H9 (cell line): Measurements from ENCODE around the gene KIF6. TPM values are rescaled to one million over a fixed set of nuclear protein-coding genes. Genes with fewer than 3 reads are reported as not detected.

Experiments used
- DNase-seq: peaks from one replicate; pipeline ENCODE4 v3.0.0-alpha.2; 2017
- H2AFZ ChIP-seq: one replicate; pipeline ENCODE4 v1.6.1; 2013; ENCODE audit warnings: mild to moderate bottlenecking, low read length, control low read depth, moderate library complexity
- H2AK5ac ChIP-seq: 2 replicates; pipeline ENCODE4 v1.6.1; 2013; ENCODE audit warnings: low read length, control low read depth, mixed read lengths; ENCODE audit not compliant: insufficient read length
- H2BK120ac ChIP-seq: one replicate; pipeline ENCODE4 v1.6.1; 2013; ENCODE audit warnings: low read depth, mild to moderate bottlenecking, low read length, control low read depth, inconsistent platforms; ENCODE audit not compliant: poor library complexity, severe bottlenecking
- H2BK12ac ChIP-seq: 2 replicates; pipeline ENCODE4 v1.6.1; 2013; ENCODE audit warnings: low read length, control low read depth, mixed read lengths, low read depth; ENCODE audit not compliant: insufficient read length
- H2BK15ac ChIP-seq: 2 replicates; pipeline ENCODE4 v1.6.1; 2013; ENCODE audit warnings: low read depth, low read length, control low read depth
- H2BK20ac ChIP-seq: one replicate; pipeline ENCODE4 v1.6.1; 2013; ENCODE audit warnings: low read depth, mild to moderate bottlenecking, low read length, control low read depth, inconsistent platforms; ENCODE audit not compliant: poor library complexity, severe bottlenecking
- H2BK5ac ChIP-seq: 2 replicates; pipeline ENCODE4 v1.6.1; 2013; ENCODE audit warnings: low read length, control low read depth, mixed read lengths; ENCODE audit not compliant: insufficient read length
- H3K14ac ChIP-seq: 2 replicates; pipeline ENCODE4 v1.6.1; 2013; ENCODE audit warnings: low read length, control low read depth; ENCODE audit not compliant: insufficient read depth
- H3K18ac ChIP-seq: 2 replicates; pipeline ENCODE4 v1.6.1; 2013; ENCODE audit warnings: low read depth, mild to moderate bottlenecking, mixed read lengths, low read length, control low read depth; ENCODE audit not compliant: insufficient read length
- H3K23ac ChIP-seq: 2 replicates; pipeline ENCODE4 v1.6.1; 2013; ENCODE audit warnings: low read length, control low read depth, mixed read lengths, low read depth; ENCODE audit not compliant: insufficient read length
- H3K23me2 ChIP-seq: 2 replicates; pipeline ENCODE4 v1.6.1; 2013; ENCODE audit warnings: low read depth, mild to moderate bottlenecking, mixed read lengths, low read length, control low read depth; ENCODE audit not compliant: insufficient read length, poor library complexity, severe bottlenecking
- H3K27ac ChIP-seq: 2 replicates; pipeline ENCODE4 v1.5.1; 2013; ENCODE audit warnings: low read length, control low read depth, mixed read lengths, low read depth; ENCODE audit not compliant: insufficient read length
- H3K27me3 ChIP-seq: 2 replicates; pipeline ENCODE4 v1.6.1; 2013; ENCODE audit warnings: low read length, control low read depth, inconsistent platforms; ENCODE audit not compliant: insufficient read depth
- H3K4ac ChIP-seq: 2 replicates; pipeline ENCODE4 v1.6.1; 2013; ENCODE audit warnings: low read depth, mild to moderate bottlenecking, control low read depth, inconsistent platforms, low read length, moderate library complexity
- H3K4me1 ChIP-seq: 2 replicates; pipeline ENCODE4 v1.6.1; 2013; ENCODE audit warnings: low read length, control low read depth, inconsistent platforms; ENCODE audit not compliant: insufficient read depth
- H3K4me2 ChIP-seq: 2 replicates; pipeline ENCODE4 v1.6.1; 2013; ENCODE audit warnings: low read length, control low read depth, mixed read lengths; ENCODE audit not compliant: insufficient read length, insufficient read depth
- H3K56ac ChIP-seq: 2 replicates; pipeline ENCODE4 v1.6.1; 2013; ENCODE audit warnings: low read depth, mild to moderate bottlenecking, mixed read lengths, low read length, control low read depth; ENCODE audit not compliant: insufficient read length
- H3K79me1 ChIP-seq: 2 replicates; pipeline ENCODE4 v1.6.1; 2013; ENCODE audit warnings: low read depth, mild to moderate bottlenecking, moderate library complexity, low read length, control low read depth, inconsistent platforms; ENCODE audit not compliant: insufficient read depth, poor library complexity, severe bottlenecking
- H3K79me2 ChIP-seq: 2 replicates; pipeline ENCODE4 v1.6.1; 2013; ENCODE audit warnings: low read length, control low read depth, inconsistent platforms; ENCODE audit not compliant: insufficient read depth
- H3K9ac ChIP-seq: 2 replicates; pipeline ENCODE4 v1.6.1; 2013; ENCODE audit warnings: low read length, control low read depth, mixed read lengths; ENCODE audit not compliant: insufficient read length; ENCODE audit errors: extremely low read depth
- H3K9me3 ChIP-seq: one replicate; pipeline ENCODE4 v1.6.1; 2013; ENCODE audit warnings: low read depth, low read length, inconsistent platforms; ENCODE audit not compliant: control insufficient read depth
- H3T11ph ChIP-seq: one replicate; pipeline ENCODE4 v1.6.1; 2013; ENCODE audit warnings: mild to moderate bottlenecking, low read length, control low read depth, inconsistent platforms
- H4K20me1 ChIP-seq: one replicate; pipeline ENCODE4 v1.6.1; 2013; ENCODE audit not compliant: control insufficient read depth, insufficient read length, insufficient read depth
- H4K5ac ChIP-seq: 2 replicates; pipeline ENCODE4 v1.6.1; 2013; ENCODE audit warnings: low read depth, mild to moderate bottlenecking, mixed read lengths, low read length, control low read depth; ENCODE audit not compliant: insufficient read length
- H4K8ac ChIP-seq: replicated peaks from 2 replicates; pipeline ENCODE4 v1.6.1; 2013; ENCODE audit warnings: low read length, control low read depth, mixed read lengths, low read depth; ENCODE audit not compliant: insufficient read length
- H4K91ac ChIP-seq: 2 replicates; pipeline ENCODE4 v1.6.1; 2013; ENCODE audit warnings: low read depth, mild to moderate bottlenecking, moderate library complexity, mixed read lengths, low read length, control low read depth; ENCODE audit not compliant: insufficient read length
- H3K27ac Mint-ChIP-seq, 3 experiments: 2 replicates in 2 of 3; 3 replicates in 1 of 3; pipeline ENCODE4 v1.8.0; 2020 to 2021; ENCODE audit warnings: mixed read lengths in 3 of 3, mild to moderate bottlenecking in 1 of 3, moderate library complexity in 1 of 3
- H3K27me3 Mint-ChIP-seq: 2 replicates; pipeline ENCODE4 v1.8.0; 2021; ENCODE audit warnings: low read depth, mild to moderate bottlenecking, moderate library complexity, mixed read lengths
- H3K36me3 Mint-ChIP-seq, 3 experiments: 2 replicates in 2 of 3; 3 replicates in 1 of 3; pipeline ENCODE4 v1.8.0; 2020 to 2021; ENCODE audit warnings: low read depth in 3 of 3, mixed read lengths in 3 of 3; ENCODE audit not compliant: insufficient read depth in 1 of 3
- H3K4me1 Mint-ChIP-seq, 2 experiments: 2 replicates each; pipeline ENCODE4 v1.8.0; 2020; ENCODE audit warnings: mixed read lengths in 2 of 2
- H3K4me3 Mint-ChIP-seq, 2 experiments: 2 replicates in 1 of 2; 3 replicates in 1 of 2; pipeline ENCODE4 v1.8.0; 2020 to 2021; ENCODE audit warnings: mild to moderate bottlenecking in 2 of 2, mixed read lengths in 2 of 2, moderate library complexity in 1 of 2
- H3K9me3 Mint-ChIP-seq, 2 experiments: 2 replicates in 1 of 2; 3 replicates in 1 of 2; pipeline ENCODE4 v1.8.0; 2020; ENCODE audit warnings: mild to moderate bottlenecking in 2 of 2, mixed read lengths in 2 of 2, moderate library complexity in 1 of 2
- CTCF ChIP-seq: fragments of 200-600 bp; sonication (generic); conservative IDR thresholded peaks from 3 replicates; pipeline ENCODE4 v1.8.0; 2021; ENCODE audit warnings: antibody characterized with exemption, mild to moderate bottlenecking
- WGBS: extraction: QIAGEN DNeasy Blood & Tissue Kit; methylation state at CpG from one replicate; pipeline ENCODE4 v1.1.7; 2013; ENCODE audit warnings: missing lambda C conversion rate, low lambda C conversion rate, mixed read lengths; ENCODE audit not compliant: insufficient read length; ENCODE audit errors: extremely low coverage; 5-methylcytosine and 5-hydroxymethylcytosine counted together
- total RNA-seq: library from RNA; stranded (reverse); gene quantifications from 2 replicates; pipeline ENCODE4 v1.2.1, GENCODE V29; 2021

KIF6 gene
- total RNA-seq, 1 experiment from 2014 or later = 0.63 TPM

DNA sequence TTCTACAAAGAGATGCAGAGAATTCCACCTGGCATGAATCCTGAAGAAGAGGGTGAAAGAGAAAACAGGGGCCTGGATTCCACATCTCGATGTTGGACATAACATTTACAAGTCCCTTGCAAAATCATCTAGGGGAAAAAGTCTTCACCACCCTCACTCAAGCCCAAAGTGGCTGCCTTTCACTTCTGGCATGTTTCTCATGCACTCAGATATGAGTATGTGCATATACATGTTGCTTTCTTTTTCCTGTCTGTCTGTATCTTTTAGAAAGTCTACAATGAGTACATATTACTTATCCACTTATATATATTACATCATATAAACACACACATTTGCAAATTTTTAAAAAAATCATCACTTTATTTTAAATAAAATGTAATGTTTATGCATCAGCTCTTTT lies 159.3 kb downstream of the KIF6 start:
- no peaks in the 10 kb centered on the region for H3K79me2 ChIP-seq
- no peaks in the 10 kb centered on the region for H3K27me3 ChIP-seq
- H3K9me3 Mint-ChIP-seq = no peaks in the 10 kb centered on the region; a peak in 1 of 5 replicates
- no peak overlapping the region for H3K18ac ChIP-seq
- no peak overlapping the region for H4K91ac ChIP-seq
- 0 out of 4 replicates have a peak, but pooled peaks cover 0 to 2% of the 10 kb centered on the region in 2 experiments for H3K4me1 Mint-ChIP-seq
- H3K23ac ChIP-seq = no peak overlapping the region
- no peak overlapping the region for H2AK5ac ChIP-seq
- H2BK12ac ChIP-seq = no peak overlapping the region
- no peaks in the 10 kb centered on the region for H3K79me1 ChIP-seq
- H3K27ac ChIP-seq = no peak overlapping the region
- H3K9ac ChIP-seq = no peak overlapping the region
- H2BK5ac ChIP-seq = no peak overlapping the region
- H2BK15ac ChIP-seq = no peak overlapping the region
- DNase-seq = no peak
- H3K9me3 ChIP-seq = no peaks in the 10 kb centered on the region
- no peak overlapping the region for H3T11ph ChIP-seq
- no peak overlapping the region for H2BK20ac ChIP-seq
- no peak overlapping the region for H3K27ac Mint-ChIP-seq
- H3K27me3 Mint-ChIP-seq = no peaks in the 10 kb centered on the region
- no peaks in the 10 kb centered on the region for H4K20me1 ChIP-seq
- H4K8ac ChIP-seq = no peak overlapping the region
- H3K4me1 ChIP-seq = no peaks in the 10 kb centered on the region
- no peaks in the 10 kb centered on the region for H3K36me3 Mint-ChIP-seq
- no peak overlapping the region for H2AFZ ChIP-seq
- H3K4me2 ChIP-seq = no peak overlapping the region
- no peak overlapping the region for H3K4ac ChIP-seq
- H3K56ac ChIP-seq = no peak overlapping the region
- H2BK120ac ChIP-seq = no peak overlapping the region
- no CpG with 5 or more reads among the region's 1 CpG for WGBS
- H3K23me2 ChIP-seq = no peaks in the 10 kb centered on the region
- no peak for TF ChIP-seq CTCF
- no peak overlapping the region for H3K4me3 Mint-ChIP-seq
- no peak overlapping the region for H3K14ac ChIP-seq
- H4K5ac ChIP-seq = no peak overlapping the region
